Breast epithelium (tissue), 3 donors: ENCODE data around the gene CIAO3.

Experiments
- POLR2A ChIP-seq: fragments of 450-650 bp; IDR thresholded peaks from one replicate; pipeline ENCODE4 v1.6.1; 2016; ENCODE audit warnings: antibody characterized with exemption, mild to moderate bottlenecking, moderate library complexity
- POLR2AphosphoS5 ChIP-seq, 3 donors: sonication (generic); formaldehyde crosslinking; IDR thresholded peaks; one replicate each; pipeline ENCODE4 v1.6.1; 2017; ENCODE audit warnings: antibody characterized with exemption in 3 of 3
- TF ChIP-seq, protein P1 (sequence below), 3 donors: fragments of 450-650 bp; IDR thresholded peaks; one replicate each; pipeline ENCODE4 v1.5.1; 2016 to 2017; ENCODE audit warnings: antibody characterized with exemption in 3 of 3, mild to moderate bottlenecking in 3 of 3, moderate library complexity in 3 of 3

DNA sequence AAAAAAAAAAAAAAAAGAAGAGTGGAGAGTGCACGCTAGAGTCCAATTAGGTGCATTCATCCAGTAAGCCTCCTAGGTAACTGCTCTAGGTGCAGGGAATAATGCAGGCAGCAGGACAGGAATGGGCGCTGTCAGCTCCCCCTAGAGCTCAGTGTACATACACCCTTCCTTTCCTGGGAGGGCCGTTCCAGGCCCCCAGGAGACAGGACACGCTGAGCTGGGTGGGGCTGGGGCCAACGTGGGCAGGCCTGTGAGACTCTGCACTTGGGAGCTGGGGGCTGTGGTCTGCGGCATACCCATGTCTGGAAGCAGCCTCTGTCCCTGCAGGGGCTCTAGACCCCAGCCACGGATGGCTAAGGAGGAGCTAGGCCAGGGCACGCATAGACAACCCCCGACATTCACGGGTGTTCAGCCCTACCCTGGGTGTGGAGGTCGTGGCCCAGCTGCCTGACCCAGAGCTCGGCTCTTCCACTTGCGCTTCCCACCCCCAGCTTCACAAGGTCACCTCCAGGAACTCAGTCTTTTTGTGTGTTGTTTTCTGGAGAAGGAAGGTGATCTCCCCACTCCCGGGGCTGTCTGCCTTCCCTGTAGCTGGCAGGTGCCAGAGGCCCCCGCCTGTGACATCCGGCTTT, 20.9 kb downstream of the CIAO3 start:
- TF ChIP-seq, protein P1, sequence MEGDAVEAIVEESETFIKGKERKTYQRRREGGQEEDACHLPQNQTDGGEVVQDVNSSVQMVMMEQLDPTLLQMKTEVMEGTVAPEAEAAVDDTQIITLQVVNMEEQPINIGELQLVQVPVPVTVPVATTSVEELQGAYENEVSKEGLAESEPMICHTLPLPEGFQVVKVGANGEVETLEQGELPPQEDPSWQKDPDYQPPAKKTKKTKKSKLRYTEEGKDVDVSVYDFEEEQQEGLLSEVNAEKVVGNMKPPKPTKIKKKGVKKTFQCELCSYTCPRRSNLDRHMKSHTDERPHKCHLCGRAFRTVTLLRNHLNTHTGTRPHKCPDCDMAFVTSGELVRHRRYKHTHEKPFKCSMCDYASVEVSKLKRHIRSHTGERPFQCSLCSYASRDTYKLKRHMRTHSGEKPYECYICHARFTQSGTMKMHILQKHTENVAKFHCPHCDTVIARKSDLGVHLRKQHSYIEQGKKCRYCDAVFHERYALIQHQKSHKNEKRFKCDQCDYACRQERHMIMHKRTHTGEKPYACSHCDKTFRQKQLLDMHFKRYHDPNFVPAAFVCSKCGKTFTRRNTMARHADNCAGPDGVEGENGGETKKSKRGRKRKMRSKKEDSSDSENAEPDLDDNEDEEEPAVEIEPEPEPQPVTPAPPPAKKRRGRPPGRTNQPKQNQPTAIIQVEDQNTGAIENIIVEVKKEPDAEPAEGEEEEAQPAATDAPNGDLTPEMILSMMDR (IDR thresholded peaks at IDR 0.05): no peak
- TF ChIP-seq POLR2A: no peak
- no peak for TF ChIP-seq POLR2AphosphoS5 (IDR thresholded peaks at IDR 0.05)
